Peyer's patch (tissue), 4 donors: ENCODE results near the gene VIPR1.

ENCODE experiments used
- POLR2A ChIP-seq, 2 donors: fragments of 450-650 bp; IDR thresholded peaks; one replicate each; pipeline ENCODE4 v1.5.1; 2017; ENCODE audit warnings: antibody characterized with exemption in 2 of 2, mild to moderate bottlenecking in 2 of 2, moderate library complexity in 2 of 2
- TF ChIP-seq, protein P1 (sequence below), 6 experiments: fragments of 450-650 bp in 4 of 6; fragments of 200-600 bp in 2 of 6; sonication (generic) in 1 of 6; IDR thresholded peaks; one replicate each; pipeline ENCODE4 v1.5.1; 2017 to 2019; ENCODE audit warnings: antibody characterized with exemption in 6 of 6, mild to moderate bottlenecking in 3 of 6, moderate library complexity in 1 of 6

DNA sequence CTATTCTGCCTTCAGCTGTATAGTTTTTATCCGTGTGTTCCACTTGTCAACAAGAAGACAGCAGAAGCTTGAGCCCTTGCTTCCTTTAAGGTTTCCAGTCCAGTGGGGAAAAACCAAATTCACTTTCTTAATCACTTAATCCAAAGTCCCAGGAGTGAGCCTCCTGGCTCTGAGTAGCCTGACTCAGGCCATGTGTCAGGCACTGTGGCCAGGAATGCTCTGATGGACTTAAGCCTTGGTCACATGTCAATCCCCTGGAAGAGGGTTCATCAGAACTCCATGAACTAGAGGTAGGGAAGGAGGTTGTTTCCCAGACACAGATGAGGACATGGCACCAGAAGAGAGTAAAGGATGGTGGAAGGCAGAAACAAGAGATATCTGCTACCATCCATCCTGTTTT is 8.8 kb downstream of the VIPR1 start:
- TF ChIP-seq POLR2A (IDR thresholded peaks at IDR 0.05), result no peak
- TF ChIP-seq, protein P1, sequence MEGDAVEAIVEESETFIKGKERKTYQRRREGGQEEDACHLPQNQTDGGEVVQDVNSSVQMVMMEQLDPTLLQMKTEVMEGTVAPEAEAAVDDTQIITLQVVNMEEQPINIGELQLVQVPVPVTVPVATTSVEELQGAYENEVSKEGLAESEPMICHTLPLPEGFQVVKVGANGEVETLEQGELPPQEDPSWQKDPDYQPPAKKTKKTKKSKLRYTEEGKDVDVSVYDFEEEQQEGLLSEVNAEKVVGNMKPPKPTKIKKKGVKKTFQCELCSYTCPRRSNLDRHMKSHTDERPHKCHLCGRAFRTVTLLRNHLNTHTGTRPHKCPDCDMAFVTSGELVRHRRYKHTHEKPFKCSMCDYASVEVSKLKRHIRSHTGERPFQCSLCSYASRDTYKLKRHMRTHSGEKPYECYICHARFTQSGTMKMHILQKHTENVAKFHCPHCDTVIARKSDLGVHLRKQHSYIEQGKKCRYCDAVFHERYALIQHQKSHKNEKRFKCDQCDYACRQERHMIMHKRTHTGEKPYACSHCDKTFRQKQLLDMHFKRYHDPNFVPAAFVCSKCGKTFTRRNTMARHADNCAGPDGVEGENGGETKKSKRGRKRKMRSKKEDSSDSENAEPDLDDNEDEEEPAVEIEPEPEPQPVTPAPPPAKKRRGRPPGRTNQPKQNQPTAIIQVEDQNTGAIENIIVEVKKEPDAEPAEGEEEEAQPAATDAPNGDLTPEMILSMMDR (IDR thresholded peaks at IDR 0.05), result no peak
